ENCODE results near the gene LRIG1.

LRIG1 gene

DNA sequence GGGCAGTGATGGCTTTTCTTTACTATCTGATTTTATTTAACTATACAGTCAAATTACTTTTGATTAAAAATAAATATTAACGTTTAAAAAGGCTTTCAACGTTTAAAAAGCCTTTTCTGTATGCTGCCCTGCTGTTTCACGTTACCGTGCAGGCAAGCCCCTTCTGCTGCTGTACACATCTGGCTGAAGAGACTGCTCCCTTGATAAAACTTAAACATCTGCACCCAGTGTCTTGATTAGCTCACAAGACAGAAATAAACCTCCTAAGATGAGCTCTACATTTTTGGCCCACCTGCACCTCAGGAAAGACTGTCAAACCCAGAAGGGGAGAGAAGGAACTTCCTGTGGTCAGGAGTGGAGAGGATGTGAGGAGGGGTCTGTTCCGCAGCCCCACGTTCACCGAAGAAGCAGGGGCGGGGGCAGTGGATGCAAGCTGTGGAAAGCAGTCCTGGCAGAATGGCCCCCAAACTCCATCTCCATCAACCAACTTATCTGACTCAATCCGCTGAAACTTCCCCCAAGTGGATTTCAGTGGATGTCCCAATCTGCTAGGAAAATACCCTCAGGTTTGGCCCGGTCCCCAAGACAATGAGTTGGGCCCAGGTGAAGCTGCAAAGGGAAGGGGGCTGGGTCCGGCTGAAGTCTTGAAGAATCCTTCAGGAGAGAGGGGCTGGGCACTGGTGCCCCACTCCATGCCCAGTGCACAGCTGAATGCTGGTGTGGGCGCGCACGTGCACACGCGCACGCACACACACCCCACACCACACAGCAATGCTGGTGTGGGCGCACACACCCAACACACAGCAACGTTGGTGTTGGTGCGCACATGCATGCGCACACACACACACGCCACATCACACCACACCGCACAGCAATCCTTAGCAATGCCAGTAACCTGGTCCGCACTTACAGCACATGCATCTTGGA is 88.6 kb downstream of the LRIG1 start:
- DNase-seq (ENCODE audit: low read depth in 1 of 2, low spot score in 1 of 2): no peak
- H3K27ac ChIP-seq (replicated peaks): no peak overlapping the region
- TF ChIP-seq SPI1 (IDR thresholded peaks at IDR 0.05; ENCODE audit: borderline replicate concordance, low read depth) (no peak), POLR2AphosphoS5 (IDR thresholded peaks at IDR 0.05; ENCODE audit: low read depth) (no peak), GABPA (IDR thresholded peaks at IDR 0.05; ENCODE audit: low read depth) (no peak)
- TF ChIP-seq, protein P1, sequence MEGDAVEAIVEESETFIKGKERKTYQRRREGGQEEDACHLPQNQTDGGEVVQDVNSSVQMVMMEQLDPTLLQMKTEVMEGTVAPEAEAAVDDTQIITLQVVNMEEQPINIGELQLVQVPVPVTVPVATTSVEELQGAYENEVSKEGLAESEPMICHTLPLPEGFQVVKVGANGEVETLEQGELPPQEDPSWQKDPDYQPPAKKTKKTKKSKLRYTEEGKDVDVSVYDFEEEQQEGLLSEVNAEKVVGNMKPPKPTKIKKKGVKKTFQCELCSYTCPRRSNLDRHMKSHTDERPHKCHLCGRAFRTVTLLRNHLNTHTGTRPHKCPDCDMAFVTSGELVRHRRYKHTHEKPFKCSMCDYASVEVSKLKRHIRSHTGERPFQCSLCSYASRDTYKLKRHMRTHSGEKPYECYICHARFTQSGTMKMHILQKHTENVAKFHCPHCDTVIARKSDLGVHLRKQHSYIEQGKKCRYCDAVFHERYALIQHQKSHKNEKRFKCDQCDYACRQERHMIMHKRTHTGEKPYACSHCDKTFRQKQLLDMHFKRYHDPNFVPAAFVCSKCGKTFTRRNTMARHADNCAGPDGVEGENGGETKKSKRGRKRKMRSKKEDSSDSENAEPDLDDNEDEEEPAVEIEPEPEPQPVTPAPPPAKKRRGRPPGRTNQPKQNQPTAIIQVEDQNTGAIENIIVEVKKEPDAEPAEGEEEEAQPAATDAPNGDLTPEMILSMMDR (IDR thresholded peaks at IDR 0.05; ENCODE audit: insufficient read depth, low read length): no peak
- TF ChIP-seq, protein P2, sequence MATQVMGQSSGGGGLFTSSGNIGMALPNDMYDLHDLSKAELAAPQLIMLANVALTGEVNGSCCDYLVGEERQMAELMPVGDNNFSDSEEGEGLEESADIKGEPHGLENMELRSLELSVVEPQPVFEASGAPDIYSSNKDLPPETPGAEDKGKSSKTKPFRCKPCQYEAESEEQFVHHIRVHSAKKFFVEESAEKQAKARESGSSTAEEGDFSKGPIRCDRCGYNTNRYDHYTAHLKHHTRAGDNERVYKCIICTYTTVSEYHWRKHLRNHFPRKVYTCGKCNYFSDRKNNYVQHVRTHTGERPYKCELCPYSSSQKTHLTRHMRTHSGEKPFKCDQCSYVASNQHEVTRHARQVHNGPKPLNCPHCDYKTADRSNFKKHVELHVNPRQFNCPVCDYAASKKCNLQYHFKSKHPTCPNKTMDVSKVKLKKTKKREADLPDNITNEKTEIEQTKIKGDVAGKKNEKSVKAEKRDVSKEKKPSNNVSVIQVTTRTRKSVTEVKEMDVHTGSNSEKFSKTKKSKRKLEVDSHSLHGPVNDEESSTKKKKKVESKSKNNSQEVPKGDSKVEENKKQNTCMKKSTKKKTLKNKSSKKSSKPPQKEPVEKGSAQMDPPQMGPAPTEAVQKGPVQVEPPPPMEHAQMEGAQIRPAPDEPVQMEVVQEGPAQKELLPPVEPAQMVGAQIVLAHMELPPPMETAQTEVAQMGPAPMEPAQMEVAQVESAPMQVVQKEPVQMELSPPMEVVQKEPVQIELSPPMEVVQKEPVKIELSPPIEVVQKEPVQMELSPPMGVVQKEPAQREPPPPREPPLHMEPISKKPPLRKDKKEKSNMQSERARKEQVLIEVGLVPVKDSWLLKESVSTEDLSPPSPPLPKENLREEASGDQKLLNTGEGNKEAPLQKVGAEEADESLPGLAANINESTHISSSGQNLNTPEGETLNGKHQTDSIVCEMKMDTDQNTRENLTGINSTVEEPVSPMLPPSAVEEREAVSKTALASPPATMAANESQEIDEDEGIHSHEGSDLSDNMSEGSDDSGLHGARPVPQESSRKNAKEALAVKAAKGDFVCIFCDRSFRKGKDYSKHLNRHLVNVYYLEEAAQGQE (IDR thresholded peaks at IDR 0.05; ENCODE audit: insufficient replicate concordance, low read depth): no peak
- H3K27me3 ChIP-seq (ENCODE audit: insufficient read depth, poor library complexity, severe bottlenecking): no peaks in the 10 kb centered on the region
- no peak overlapping the region for H3K4me3 ChIP-seq (replicated peaks; ENCODE audit: insufficient read depth, low read length)

DNA sequence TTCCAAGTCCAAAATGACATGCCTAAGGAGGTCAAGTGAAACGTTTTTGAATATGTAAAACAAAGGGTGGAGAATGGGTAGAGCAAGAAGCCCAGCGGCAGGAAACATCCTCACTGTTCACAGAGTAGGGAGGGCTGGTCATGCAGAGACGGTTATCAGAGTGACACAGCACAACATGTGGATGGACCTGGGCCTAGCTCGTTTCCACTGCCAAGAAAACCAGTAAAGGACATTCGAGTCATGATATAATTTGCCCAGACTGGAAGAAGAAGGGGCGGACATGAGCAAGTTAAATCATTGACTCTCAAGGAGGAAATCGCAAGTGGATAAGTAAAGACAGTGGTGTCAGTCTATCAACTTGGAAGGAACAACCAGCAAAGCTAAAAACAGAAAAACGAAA is 89.3 kb downstream of the LRIG1 start:
- Histone ChIP-seq H3K27ac (replicated peaks) (no peak overlapping the region), H3K27me3 (ENCODE audit: insufficient read depth, poor library complexity, severe bottlenecking) (no peaks in the 10 kb centered on the region), H3K4me3 (replicated peaks; ENCODE audit: insufficient read depth, low read length) (no peak overlapping the region)
- TF ChIP-seq, protein P2 (IDR thresholded peaks at IDR 0.05; ENCODE audit: insufficient replicate concordance, low read depth): no peak
- no peak for DNase-seq (ENCODE audit: low read depth in 1 of 2, low spot score in 1 of 2)

DNA sequence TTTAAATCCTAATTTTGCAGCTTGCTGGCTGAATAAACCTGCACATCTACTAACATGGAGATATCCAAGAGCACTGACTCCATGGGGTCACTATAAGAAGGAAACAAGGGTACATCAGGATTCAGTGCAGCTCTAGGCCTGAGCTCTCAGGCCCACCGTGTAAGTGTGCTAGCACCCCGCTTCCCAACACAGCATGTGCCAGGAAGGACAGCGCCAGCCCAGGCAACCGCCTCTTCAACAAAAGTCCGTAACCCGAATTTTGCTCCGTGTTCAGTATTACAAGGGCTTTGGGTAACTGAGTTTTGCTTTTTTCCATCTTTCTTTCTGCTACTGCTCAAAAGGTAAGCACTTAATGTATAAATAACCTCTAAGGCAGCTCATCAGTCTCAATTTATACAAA is 89.8 kb downstream of the LRIG1 start:
- Histone ChIP-seq H3K27ac (replicated peaks) (no peak overlapping the region), H3K4me3 (replicated peaks; ENCODE audit: insufficient read depth, low read length) (no peak overlapping the region), H3K27me3 (ENCODE audit: insufficient read depth, poor library complexity, severe bottlenecking) (no peaks in the 10 kb centered on the region)
- DNase-seq (ENCODE audit: low read depth in 1 of 2, low spot score in 1 of 2): no peak
- TF ChIP-seq SPI1 (IDR thresholded peaks at IDR 0.05; ENCODE audit: borderline replicate concordance, low read depth) (no peak), GABPA (IDR thresholded peaks at IDR 0.05; ENCODE audit: low read depth) (no peak)
- TF ChIP-seq, protein P1 (IDR thresholded peaks at IDR 0.05; ENCODE audit: insufficient read depth, low read length): no peak
- TF ChIP-seq, protein P2 (IDR thresholded peaks at IDR 0.05; ENCODE audit: insufficient replicate concordance, low read depth): no peak
